Measurements from ENCODE around the gene HSPH1.

DNA sequence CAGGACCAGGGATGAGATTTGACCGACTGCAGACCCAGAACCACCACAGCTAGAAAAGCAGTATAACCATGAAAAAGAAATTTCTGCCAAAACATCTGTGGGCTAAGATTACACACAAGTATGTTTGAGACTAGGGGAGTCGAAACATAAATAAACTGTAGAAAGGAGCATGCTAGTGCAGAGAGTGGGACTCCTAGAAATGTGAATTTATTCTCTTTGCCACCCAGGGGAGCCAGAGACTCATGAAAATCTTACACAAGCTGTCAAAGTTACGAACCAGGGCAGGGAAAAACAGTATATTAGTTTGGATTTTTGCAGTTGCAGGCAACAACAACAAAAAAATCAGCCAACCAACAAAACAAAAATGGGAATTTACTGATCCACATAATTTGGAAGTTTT lies 12.3 kb upstream of the HSPH1 start:
- TF ChIP-seq, protein P1, sequence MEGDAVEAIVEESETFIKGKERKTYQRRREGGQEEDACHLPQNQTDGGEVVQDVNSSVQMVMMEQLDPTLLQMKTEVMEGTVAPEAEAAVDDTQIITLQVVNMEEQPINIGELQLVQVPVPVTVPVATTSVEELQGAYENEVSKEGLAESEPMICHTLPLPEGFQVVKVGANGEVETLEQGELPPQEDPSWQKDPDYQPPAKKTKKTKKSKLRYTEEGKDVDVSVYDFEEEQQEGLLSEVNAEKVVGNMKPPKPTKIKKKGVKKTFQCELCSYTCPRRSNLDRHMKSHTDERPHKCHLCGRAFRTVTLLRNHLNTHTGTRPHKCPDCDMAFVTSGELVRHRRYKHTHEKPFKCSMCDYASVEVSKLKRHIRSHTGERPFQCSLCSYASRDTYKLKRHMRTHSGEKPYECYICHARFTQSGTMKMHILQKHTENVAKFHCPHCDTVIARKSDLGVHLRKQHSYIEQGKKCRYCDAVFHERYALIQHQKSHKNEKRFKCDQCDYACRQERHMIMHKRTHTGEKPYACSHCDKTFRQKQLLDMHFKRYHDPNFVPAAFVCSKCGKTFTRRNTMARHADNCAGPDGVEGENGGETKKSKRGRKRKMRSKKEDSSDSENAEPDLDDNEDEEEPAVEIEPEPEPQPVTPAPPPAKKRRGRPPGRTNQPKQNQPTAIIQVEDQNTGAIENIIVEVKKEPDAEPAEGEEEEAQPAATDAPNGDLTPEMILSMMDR (IDR thresholded peaks at IDR 0.05): no peak
- TF ChIP-seq ZFX (IDR thresholded peaks at IDR 0.05; ENCODE audit: borderline replicate concordance): no peak

Measured in 22Rv1 (cell line).